Head of caudate nucleus (tissue), 42 donors: ENCODE data around the gene DGKI.

Experiments used
- DNase-seq, 42 donors: peaks; one replicate each; pipeline versions ENCODE4 v3.0.0 to v3.0.0-alpha.2; 2020 to 2021; ENCODE audit warnings: mixed read lengths in 7 of 42
- intact Hi-C: fragments of 100-400 bp; cut with DNase I; formaldehyde crosslinking; loops from one replicate; pipeline ENCODE4 v1.15.0; 2022

The DGKI gene

GRCh38 chr7:137846827-137847567, at the start of gene DGKI:
TSS of gene DGKI (minus strand) at chr7:137846974.
- intact Hi-C loops = no loop called here
- DNase-seq = peak; percentile 54 to 94 (median 87)

GRCh38 chr7:137895301-137896221, 48.8 kb upstream of the DGKI start:
- no peak for DNase-seq
- intact Hi-C loops = loop anchor here (5.0 to 10.0 kb wide), 2 partner anchors 61 to 238 kb away; no protein-coding TSS in a partner anchor

GRCh38 chr7:137893143-137893742, 46.5 kb upstream of the DGKI start:
- intact Hi-C loops = loop anchor here (10.0 kb wide), 1 partner anchor 58 kb away; no protein-coding TSS in a partner anchor
- DNase-seq = no peak

GRCh38 chr7:137891016-137891655, 44.4 kb upstream of the DGKI start:
- no peak for DNase-seq
- intact Hi-C loops = loop anchor here (10.0 kb wide), 1 partner anchor 56 kb away; no protein-coding TSS in a partner anchor

GRCh38 chr7:137890449-137890921, 43.7 kb upstream of the DGKI start:
- DNase-seq = no peak
- intact Hi-C loops = loop anchor here (10.0 kb wide), 1 partner anchor 56 kb away; no protein-coding TSS in a partner anchor

- no peak for DNase-seq
- intact Hi-C loops = no loop called here
Observed at GRCh38 chr7:137888241-137888640, 41.5 kb upstream of the DGKI start.

GRCh38 chr7:137886746-137887145, 40.0 kb upstream of the DGKI start:
- intact Hi-C loops = no loop called here
- DNase-seq = no peak

GRCh38 chr7:137886281-137886680, 39.5 kb upstream of the DGKI start:
- no peak for DNase-seq
- intact Hi-C loops = no loop called here

- intact Hi-C loops = no loop called here
- no peak for DNase-seq
Observed at GRCh38 chr7:137885678-137886077, 38.9 kb upstream of the DGKI start.

GRCh38 chr7:137882806-137883205, 36.0 kb upstream of the DGKI start:
- DNase-seq = no peak
- intact Hi-C loops = no loop called here

- intact Hi-C loops = no loop called here
- DNase-seq = no peak
Observed at GRCh38 chr7:137882261-137882668, 35.5 kb upstream of the DGKI start.

- DNase-seq = no peak
- intact Hi-C loops = no loop called here
Observed at GRCh38 chr7:137881607-137882260, 35.0 kb upstream of the DGKI start.

GRCh38 chr7:137880432-137880831, 33.7 kb upstream of the DGKI start:
- DNase-seq = no peak

GRCh38 chr7:137879357-137880158, 32.8 kb upstream of the DGKI start:
- DNase-seq = peak in 9 of 42 donors; percentile 10 to 63 (median 23)
- intact Hi-C loops = no loop called here

More at GRCh38 chr7:137880432-137880831, 33.7 kb upstream of the DGKI start:
- intact Hi-C loops = no loop called here

- DNase-seq = peak in 24 of 42 donors; percentile 12 to 72 (median 32)
Observed at GRCh38 chr7:137878333-137878961, 31.7 kb upstream of the DGKI start.

GRCh38 chr7:137877027-137877675, 30.4 kb upstream of the DGKI start:
- no peak for DNase-seq
- intact Hi-C loops = no loop called here

More at GRCh38 chr7:137878333-137878961, 31.7 kb upstream of the DGKI start:
- intact Hi-C loops = no loop called here
